Fibroblast of mammary gland (primary cell): Measurements from ENCODE around the gene RASSF7.

Source experiments
- DNase-seq: peaks from one replicate; pipeline ENCODE4 v3.0.0-alpha.2; 2010; ENCODE audit warnings: low read depth
- H3K4me3 ChIP-seq: 2 replicates; pipeline ENCODE4 v1.5.1; 2011; ENCODE audit warnings: low read depth, mild to moderate bottlenecking, low read length, moderate library complexity; ENCODE audit not compliant: control insufficient read depth
- TF ChIP-seq, protein P1 (sequence below): conservative IDR thresholded peaks from 2 replicates; pipeline ENCODE4 v1.5.1; 2011; ENCODE audit warnings: low read depth, low read length, inconsistent platforms; ENCODE audit not compliant: control insufficient read depth, insufficient read depth

The RASSF7 gene

DNA sequence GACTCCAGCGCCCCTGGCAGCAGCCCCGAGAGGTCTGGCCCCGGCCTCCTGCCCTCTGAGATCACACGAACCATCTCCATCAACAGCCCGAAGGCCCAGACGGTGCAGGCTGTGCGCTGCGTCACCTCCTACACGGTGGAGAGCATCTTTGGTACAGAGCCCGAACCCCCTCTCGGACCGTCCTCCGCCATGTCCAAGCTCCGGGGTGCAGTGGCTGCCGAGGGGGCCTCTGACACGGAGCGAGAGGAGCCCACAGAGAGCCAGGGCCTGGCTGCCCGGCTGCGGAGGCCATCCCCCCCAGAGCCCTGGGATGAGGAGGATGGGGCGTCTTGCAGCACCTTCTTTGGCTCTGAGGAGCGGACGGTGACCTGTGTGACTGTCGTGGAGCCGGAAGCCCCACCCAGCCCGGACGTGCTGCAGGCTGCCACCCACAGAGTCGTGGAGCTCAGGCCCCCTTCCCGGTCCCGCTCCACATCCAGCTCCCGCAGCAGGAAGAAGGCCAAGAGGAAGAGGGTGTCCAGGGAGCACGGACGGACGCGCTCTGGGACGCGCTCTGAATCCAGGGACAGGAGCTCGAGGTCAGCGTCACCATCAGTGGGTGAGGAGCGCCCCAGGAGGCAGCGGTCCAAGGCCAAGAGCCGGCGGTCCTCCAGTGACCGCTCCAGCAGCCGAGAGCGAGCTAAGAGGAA, 47.3 kb downstream of the RASSF7 start:
- TF ChIP-seq, protein P1, sequence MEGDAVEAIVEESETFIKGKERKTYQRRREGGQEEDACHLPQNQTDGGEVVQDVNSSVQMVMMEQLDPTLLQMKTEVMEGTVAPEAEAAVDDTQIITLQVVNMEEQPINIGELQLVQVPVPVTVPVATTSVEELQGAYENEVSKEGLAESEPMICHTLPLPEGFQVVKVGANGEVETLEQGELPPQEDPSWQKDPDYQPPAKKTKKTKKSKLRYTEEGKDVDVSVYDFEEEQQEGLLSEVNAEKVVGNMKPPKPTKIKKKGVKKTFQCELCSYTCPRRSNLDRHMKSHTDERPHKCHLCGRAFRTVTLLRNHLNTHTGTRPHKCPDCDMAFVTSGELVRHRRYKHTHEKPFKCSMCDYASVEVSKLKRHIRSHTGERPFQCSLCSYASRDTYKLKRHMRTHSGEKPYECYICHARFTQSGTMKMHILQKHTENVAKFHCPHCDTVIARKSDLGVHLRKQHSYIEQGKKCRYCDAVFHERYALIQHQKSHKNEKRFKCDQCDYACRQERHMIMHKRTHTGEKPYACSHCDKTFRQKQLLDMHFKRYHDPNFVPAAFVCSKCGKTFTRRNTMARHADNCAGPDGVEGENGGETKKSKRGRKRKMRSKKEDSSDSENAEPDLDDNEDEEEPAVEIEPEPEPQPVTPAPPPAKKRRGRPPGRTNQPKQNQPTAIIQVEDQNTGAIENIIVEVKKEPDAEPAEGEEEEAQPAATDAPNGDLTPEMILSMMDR, result no peak
- H3K4me3 ChIP-seq, result no peak overlapping the region
- DNase-seq, result no peak

DNA sequence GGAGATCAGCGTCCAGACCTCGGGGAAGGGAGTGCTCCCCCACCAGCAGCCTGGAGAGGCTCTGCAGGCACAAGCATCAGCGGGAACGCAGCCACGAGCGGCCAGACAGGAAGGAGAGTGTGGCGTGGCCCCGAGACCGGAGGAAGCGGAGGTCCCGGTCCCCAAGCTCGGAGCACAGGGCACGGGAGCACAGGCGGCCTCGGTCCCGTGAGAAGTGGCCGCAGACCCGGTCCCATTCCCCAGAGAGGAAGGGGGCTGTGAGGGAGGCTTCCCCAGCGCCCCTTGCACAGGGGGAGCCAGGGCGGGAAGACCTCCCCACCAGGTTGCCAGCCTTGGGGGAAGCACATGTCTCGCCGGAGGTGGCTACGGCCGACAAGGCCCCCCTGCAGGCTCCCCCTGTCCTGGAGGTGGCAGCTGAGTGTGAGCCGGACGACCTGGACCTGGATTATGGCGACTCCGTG, 48.1 kb downstream of the RASSF7 start:
- TF ChIP-seq, protein P1, result no peak
- no peak for DNase-seq
- H3K4me3 ChIP-seq, result no peak overlapping the region

DNA sequence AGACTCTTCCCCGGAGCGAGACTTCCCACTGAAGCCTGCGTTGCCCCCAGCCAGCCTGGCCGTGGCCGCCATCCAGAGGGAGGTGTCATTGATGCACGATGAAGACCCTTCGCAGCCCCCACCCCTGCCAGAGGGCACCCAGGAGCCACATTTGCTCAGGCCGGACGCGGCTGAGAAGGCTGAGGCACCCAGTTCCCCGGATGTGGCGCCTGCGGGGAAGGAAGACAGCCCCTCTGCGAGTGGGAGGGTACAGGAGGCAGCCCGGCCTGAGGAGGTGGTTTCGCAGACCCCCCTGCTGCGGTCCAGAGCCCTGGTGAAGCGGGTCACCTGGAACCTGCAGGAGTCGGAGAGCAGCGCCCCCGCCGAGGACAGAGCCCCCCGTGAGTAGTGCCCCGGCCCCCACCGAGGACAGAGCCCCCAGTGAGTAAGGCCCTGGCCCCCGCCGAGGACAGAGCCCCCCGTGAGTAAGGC, 48.6 kb downstream of the RASSF7 start:
- no peak overlapping the region for H3K4me3 ChIP-seq
- TF ChIP-seq, protein P1, result no peak
- no peak for DNase-seq

GRCh38 chr11:610146-610801, 49.5 kb downstream of the RASSF7 start:
- no peak overlapping the region for H3K4me3 ChIP-seq
- no peak for DNase-seq
- TF ChIP-seq, protein P1, result no peak

DNA sequence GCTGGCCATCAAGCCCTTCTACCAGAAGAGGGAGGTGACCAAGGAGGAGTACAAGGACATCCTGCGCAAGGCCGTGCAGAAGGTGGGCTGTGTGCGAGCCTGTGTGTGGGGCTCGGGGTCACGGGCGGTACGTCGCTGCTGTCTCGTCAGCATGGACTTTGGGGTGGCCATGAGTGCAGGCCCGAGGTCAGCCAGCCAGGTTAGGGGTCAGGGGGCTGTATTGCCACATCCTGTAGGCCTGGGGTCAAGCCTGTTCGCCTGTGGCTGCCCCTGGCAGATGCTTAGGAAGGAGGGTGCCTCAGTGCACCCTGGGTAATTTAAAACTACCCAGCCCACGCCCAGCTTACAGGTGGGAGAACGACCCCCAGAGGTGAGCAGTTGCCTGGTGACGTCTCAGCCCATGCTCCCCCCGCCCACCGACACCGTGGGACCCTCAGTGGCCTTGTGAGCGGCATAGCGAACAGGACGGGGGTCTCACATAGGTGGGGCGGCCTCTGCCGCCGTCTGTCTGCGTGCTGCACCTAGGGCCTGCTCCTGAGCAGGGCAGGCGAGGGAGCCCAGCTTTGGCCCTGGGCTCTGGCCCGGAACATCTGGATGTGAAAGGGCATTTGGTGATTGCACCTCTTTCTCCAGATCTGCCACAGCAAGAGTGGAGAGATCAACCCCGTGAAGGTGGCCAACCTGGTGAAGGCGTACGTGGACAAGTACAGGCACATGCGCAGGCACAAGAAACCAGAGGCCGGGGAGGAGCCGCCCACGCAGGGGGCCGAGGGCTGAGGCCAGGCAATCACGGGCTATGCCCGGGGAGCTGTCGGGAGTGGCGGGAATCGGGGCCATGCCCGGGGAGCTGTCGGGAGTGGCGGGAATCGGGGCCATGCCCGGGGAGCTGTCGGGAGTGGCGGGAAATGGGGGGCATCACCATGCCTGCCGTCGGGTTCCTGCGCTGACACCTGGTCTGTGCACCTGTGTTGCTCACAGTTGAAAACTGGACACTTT, 50.5 kb downstream of the RASSF7 start:
- no peak overlapping the region for H3K4me3 ChIP-seq
- TF ChIP-seq, protein P1, result no peak
- DNase-seq, result no peak

GRCh38 chr11:612201-612960, 51.6 kb downstream of the RASSF7 start:
- TF ChIP-seq, protein P1, result peak; percentile 24
- DNase-seq, result peak; percentile 29
- no peak overlapping the region for H3K4me3 ChIP-seq
